ENCODE data around the gene USP50. TPM values are rescaled to one million over a fixed set of nuclear protein-coding genes. Genes with fewer than 3 reads are reported as not detected.
"Not testable (repeated sequence)": the region's sequence is repeated elsewhere in the genome, so short reads cannot be mapped to it uniquely, and the experiment has no call there.

USP50 gene
- total RNA-seq, 1 donor from 2014 or later = not detected

GRCh38 chr15:50496692-50497091, 49.8 kb downstream of the USP50 start:
- H3K36me3 Mint-ChIP-seq (ENCODE audit: unreplicated experiment) = no peaks in the 10 kb centered on the region
- H3K4me3 Mint-ChIP-seq (ENCODE audit: unreplicated experiment) = no peak overlapping the region
- no peak for DNase-seq
- no peaks in the 10 kb centered on the region for H3K27me3 Mint-ChIP-seq (ENCODE audit: unreplicated experiment)
- H3K27ac Mint-ChIP-seq (ENCODE audit: unreplicated experiment) = no peak overlapping the region
- no peaks in the 10 kb centered on the region for H3K4me1 Mint-ChIP-seq (ENCODE audit: low read depth, unreplicated experiment)
- no peak for TF ChIP-seq CTCF (IDR thresholded peaks at IDR 0.05; ENCODE audit: partially characterized antibody, unreplicated experiment)
- no peaks in the 10 kb centered on the region for H3K9me3 Mint-ChIP-seq (ENCODE audit: unreplicated experiment)

DNA sequence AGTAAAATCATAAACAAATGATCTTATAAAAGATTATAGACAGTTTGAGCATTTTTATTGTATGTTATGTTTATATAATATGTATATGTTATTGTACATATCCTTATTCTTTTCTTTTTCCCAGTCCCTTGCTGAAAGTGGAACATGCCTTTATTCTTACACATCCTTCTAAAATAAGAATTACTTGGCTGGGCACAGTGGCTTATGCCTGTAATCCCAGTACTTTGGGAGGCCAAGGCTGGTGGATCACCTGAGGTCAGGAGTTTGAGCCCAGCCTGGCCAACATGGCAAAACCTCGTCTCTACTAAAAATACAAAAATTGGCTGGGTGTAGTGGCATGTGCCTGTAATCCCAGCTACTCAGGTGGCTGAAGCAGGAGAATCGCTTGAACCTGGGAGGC, 51.9 kb downstream of the USP50 start:
- H3K9me3 Mint-ChIP-seq (ENCODE audit: unreplicated experiment); H3K36me3 Mint-ChIP-seq (ENCODE audit: unreplicated experiment); H3K27ac Mint-ChIP-seq (ENCODE audit: unreplicated experiment); H3K4me3 Mint-ChIP-seq (ENCODE audit: unreplicated experiment); DNase-seq; H3K27me3 Mint-ChIP-seq (ENCODE audit: unreplicated experiment); H3K4me1 Mint-ChIP-seq (ENCODE audit: low read depth, unreplicated experiment): not testable (repeated sequence)

- TF ChIP-seq CTCF (IDR thresholded peaks at IDR 0.05; ENCODE audit: partially characterized antibody, unreplicated experiment) = no peak
- Mint-ChIP-seq H3K36me3 (ENCODE audit: unreplicated experiment) (no peaks in the 10 kb centered on the region), H3K4me3 (ENCODE audit: unreplicated experiment) (no peak overlapping the region), H3K27me3 (ENCODE audit: unreplicated experiment) (no peaks in the 10 kb centered on the region), H3K4me1 (ENCODE audit: low read depth, unreplicated experiment) (no peaks in the 10 kb centered on the region), H3K9me3 (ENCODE audit: unreplicated experiment) (no peaks in the 10 kb centered on the region), H3K27ac (ENCODE audit: unreplicated experiment) (no peak overlapping the region)
- DNase-seq = no peak
These were observed 52.8 kb downstream of the USP50 start for GRCh38 chr15:50493625-50494024.

DNA sequence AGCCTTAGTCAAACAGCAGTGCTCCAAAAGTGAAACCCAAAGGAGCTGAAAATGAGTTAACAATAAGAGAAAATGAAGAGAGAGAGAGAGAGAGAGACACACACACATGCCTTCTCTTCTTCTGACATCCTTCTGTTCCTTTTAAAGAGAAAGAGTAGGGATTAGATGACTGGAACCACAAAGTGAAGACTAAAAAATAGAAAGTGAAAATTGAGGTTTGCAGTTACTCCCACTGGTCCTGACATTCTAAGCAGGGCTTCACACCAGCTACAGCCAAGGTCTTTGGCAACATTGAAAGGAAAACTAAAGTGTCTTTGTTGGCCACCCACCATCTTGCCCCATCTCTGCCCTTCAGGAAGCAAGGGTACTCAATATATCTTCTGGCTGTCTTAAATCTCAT, 59.2 kb downstream of the USP50 start:
- Mint-ChIP-seq H3K4me3 (ENCODE audit: unreplicated experiment) (no peak overlapping the region), H3K27me3 (ENCODE audit: unreplicated experiment) (no peaks in the 10 kb centered on the region), H3K36me3 (ENCODE audit: unreplicated experiment) (no peaks in the 10 kb centered on the region), H3K27ac (ENCODE audit: unreplicated experiment) (no peak overlapping the region), H3K9me3 (ENCODE audit: unreplicated experiment) (no peaks in the 10 kb centered on the region), H3K4me1 (ENCODE audit: low read depth, unreplicated experiment) (no peaks in the 10 kb centered on the region)
- no peak for DNase-seq
- TF ChIP-seq CTCF (IDR thresholded peaks at IDR 0.05; ENCODE audit: partially characterized antibody, unreplicated experiment) = no peak

GRCh38 chr15:50485389-50485788, 61.1 kb downstream of the USP50 start:
- Mint-ChIP-seq H3K27ac (ENCODE audit: unreplicated experiment) (no peak overlapping the region), H3K4me1 (ENCODE audit: low read depth, unreplicated experiment) (no peaks in the 10 kb centered on the region), H3K9me3 (ENCODE audit: unreplicated experiment) (no peaks in the 10 kb centered on the region), H3K4me3 (ENCODE audit: unreplicated experiment) (no peak overlapping the region), H3K36me3 (ENCODE audit: unreplicated experiment) (no peaks in the 10 kb centered on the region), H3K27me3 (ENCODE audit: unreplicated experiment) (no peaks in the 10 kb centered on the region)
- no peak for TF ChIP-seq CTCF (IDR thresholded peaks at IDR 0.05; ENCODE audit: partially characterized antibody, unreplicated experiment)
- no peak for DNase-seq

DNA sequence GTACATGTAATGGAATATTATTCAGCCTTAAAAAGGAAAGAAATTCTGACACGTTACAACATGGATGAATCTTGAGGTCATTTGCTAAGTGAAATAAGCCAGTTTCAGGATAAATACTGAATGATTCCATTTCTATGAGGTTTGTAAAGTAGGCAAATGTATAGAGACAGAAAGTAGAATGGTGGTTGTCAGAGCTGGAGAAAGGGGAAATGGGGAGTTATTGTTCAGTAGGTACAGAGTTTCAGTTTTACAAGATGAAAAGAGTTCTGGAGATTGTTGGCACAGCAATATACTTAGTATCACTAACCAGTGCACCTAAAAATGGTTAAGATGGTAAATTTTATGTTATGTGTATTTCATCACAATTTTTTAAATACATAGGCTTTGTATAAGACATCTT, 61.7 kb downstream of the USP50 start:
- Mint-ChIP-seq H3K9me3 (ENCODE audit: unreplicated experiment) (no peaks in the 10 kb centered on the region), H3K36me3 (ENCODE audit: unreplicated experiment) (no peaks in the 10 kb centered on the region), H3K27me3 (ENCODE audit: unreplicated experiment) (no peaks in the 10 kb centered on the region), H3K4me3 (ENCODE audit: unreplicated experiment) (no peak overlapping the region), H3K4me1 (ENCODE audit: low read depth, unreplicated experiment) (no peaks in the 10 kb centered on the region), H3K27ac (ENCODE audit: unreplicated experiment) (no peak overlapping the region)
- DNase-seq = no peak
- no peak for TF ChIP-seq CTCF (IDR thresholded peaks at IDR 0.05; ENCODE audit: partially characterized antibody, unreplicated experiment)

Data from glutamatergic neuron (in vitro differentiated cells).